ENCODE measurements around the gene CENPI. TPM values are rescaled to one million over a fixed set of nuclear protein-coding genes. Genes with fewer than 3 reads are reported as not detected.

CENPI gene
- total and polyA plus RNA-seq, 10 donors, result 0.26 to 7.3 (median 2.9) TPM

- DNase-seq, result no peak
- H3K4me3 ChIP-seq, result no peak overlapping the region
- no peaks in the 10 kb centered on the region for H3K4me1 ChIP-seq
- peaks cover 0 to 15% (median 0%) of the 10 kb centered on the region in 6 donors for H3K36me3 ChIP-seq
- H3K9me3 ChIP-seq, result no peaks in the 10 kb centered on the region
- TF ChIP-seq CTCF (IDR thresholded peaks at IDR 0.05 in 8 of 11, conservative IDR thresholded peaks at IDR 0.05 in 3 of 11) (no peak), POLR2A (IDR thresholded peaks at IDR 0.05) (no peak), POLR2AphosphoS5 (IDR thresholded peaks at IDR 0.05) (no peak)
- WGBS, 5 donors, result 83 to 100% (median 98%) methylated on average over 3 to 4 of the region's 4 CpGs
- H3K27ac ChIP-seq, result no peak overlapping the region
- intact Hi-C loops (cut with DNase I; ENCODE audit: low total_unique reads), result no loop called here
- H3K27me3 ChIP-seq (replicated peaks in 1 of 7), result no peaks in the 10 kb centered on the region
Measured at GRCh38 chrX:101108284-101108683, 10.3 kb downstream of the CENPI start.

- Histone ChIP-seq H3K4me3 (no peak overlapping the region), H3K4me1 (no peaks in the 10 kb centered on the region), H3K27me3 (replicated peaks in 1 of 7) (no peaks in the 10 kb centered on the region), H3K27ac (peak overlapping the region in 6 of 8 donors; percentile 5 to 63 (median 21)), H3K36me3 (peaks cover 0 to 11% (median 0%) of the 10 kb centered on the region in 6 donors), H3K9me3 (no peaks in the 10 kb centered on the region)
- no peak for DNase-seq
- 38 to 75% (median 66%) methylated on average over 3 of the region's 3 CpGs for WGBS, 5 donors
- TF ChIP-seq POLR2A (IDR thresholded peaks at IDR 0.05) (no peak), CTCF (IDR thresholded peaks at IDR 0.05 in 8 of 11, conservative IDR thresholded peaks at IDR 0.05 in 3 of 11) (no peak), POLR2AphosphoS5 (IDR thresholded peaks at IDR 0.05) (no peak)
- intact Hi-C loops (cut with DNase I; ENCODE audit: low total_unique reads), result no loop called here
Measured at GRCh38 chrX:101117701-101118100, 19.7 kb downstream of the CENPI start.

GRCh38 chrX:101136235-101136634, 38.2 kb downstream of the CENPI start:
- Histone ChIP-seq H3K9me3 (no peaks in the 10 kb centered on the region), H3K4me3 (no peak overlapping the region), H3K4me1 (no peaks in the 10 kb centered on the region), H3K27me3 (replicated peaks in 1 of 7) (no peaks in the 10 kb centered on the region), H3K36me3 (peaks cover 0 to 27% (median 0%) of the 10 kb centered on the region in 6 donors), H3K27ac (no peak overlapping the region)
- DNase-seq, result no peak
- WGBS, 5 donors, result 70 to 96% (median 88%) methylated on average over 2 of the region's 2 CpGs
- intact Hi-C loops (cut with DNase I; ENCODE audit: low total_unique reads), result no loop called here
- no peak for TF ChIP-seq CTCF (IDR thresholded peaks at IDR 0.05 in 8 of 11, conservative IDR thresholded peaks at IDR 0.05 in 3 of 11)
- TF ChIP-seq POLR2A (IDR thresholded peaks at IDR 0.05), result no peak
- TF ChIP-seq POLR2AphosphoS5 (IDR thresholded peaks at IDR 0.05), result no peak

Other genes with a start within 250 kb of the CENPI start
- not detected for gene NOX1, start 223.8 kb upstream of the CENPI start, total RNA-seq
- under 1 TPM in 1 of 3 donors, not detected in 2; 0.06 TPM for gene NOX1, start 223.8 kb upstream of the CENPI start, polyA plus RNA-seq
- 1 to 10 TPM in 5 of 7 donors, under 1 TPM in 2; 0.54 to 1.7 (median 1.2) TPM for gene XKRX, start 169.3 kb upstream of the CENPI start, total RNA-seq
- under 1 TPM; 0.22 to 0.62 (median 0.26) TPM for gene XKRX, start 169.3 kb upstream of the CENPI start, polyA plus RNA-seq
- under 1 TPM in 1 of 7 donors, not detected in 6; 0.69 TPM for gene ARL13A, start 128.5 kb upstream of the CENPI start, total RNA-seq
- not detected for gene ARL13A, start 128.5 kb upstream of the CENPI start, polyA plus RNA-seq
- gene TRMT2B, start 46.1 kb upstream of the CENPI start, total RNA-seq, result 10 to 100 TPM; 22.8 to 31.0 (median 28.0) TPM
- gene TRMT2B, start 46.1 kb upstream of the CENPI start, polyA plus RNA-seq, result 10 to 100 TPM in 1 of 3 donors, 1 to 10 TPM in 2; 8.1 to 16.1 (median 8.1) TPM
- gene TMEM35A, start 19.3 kb upstream of the CENPI start, total RNA-seq, result 1 to 10 TPM in 1 of 7 donors, under 1 TPM in 5, not detected in 1; 0.16 to 1.0 (median 0.57) TPM
- gene TMEM35A, start 19.3 kb upstream of the CENPI start, polyA plus RNA-seq, result under 1 TPM; 0.11 to 0.35 (median 0.23) TPM
- gene DRP2, start 121.6 kb downstream of the CENPI start, total RNA-seq, result under 1 TPM in 3 of 7 donors, not detected in 4; 0.09 to 0.17 (median 0.10) TPM
- gene DRP2, start 121.6 kb downstream of the CENPI start, polyA plus RNA-seq, result under 1 TPM in 2 of 3 donors, not detected in 1; under 0.01 to 0.02 TPM
- gene TAF7L, start 193.1 kb downstream of the CENPI start, total RNA-seq, result under 1 TPM in 2 of 7 donors, not detected in 5; 0.16 to 0.20 TPM
- gene TAF7L, start 193.1 kb downstream of the CENPI start, polyA plus RNA-seq, result under 1 TPM in 2 of 3 donors, not detected in 1; 0.09 to 0.11 TPM

Data from spleen (tissue), 11 donors.